Measurements from ENCODE around the gene CAMK1G.

DNA sequence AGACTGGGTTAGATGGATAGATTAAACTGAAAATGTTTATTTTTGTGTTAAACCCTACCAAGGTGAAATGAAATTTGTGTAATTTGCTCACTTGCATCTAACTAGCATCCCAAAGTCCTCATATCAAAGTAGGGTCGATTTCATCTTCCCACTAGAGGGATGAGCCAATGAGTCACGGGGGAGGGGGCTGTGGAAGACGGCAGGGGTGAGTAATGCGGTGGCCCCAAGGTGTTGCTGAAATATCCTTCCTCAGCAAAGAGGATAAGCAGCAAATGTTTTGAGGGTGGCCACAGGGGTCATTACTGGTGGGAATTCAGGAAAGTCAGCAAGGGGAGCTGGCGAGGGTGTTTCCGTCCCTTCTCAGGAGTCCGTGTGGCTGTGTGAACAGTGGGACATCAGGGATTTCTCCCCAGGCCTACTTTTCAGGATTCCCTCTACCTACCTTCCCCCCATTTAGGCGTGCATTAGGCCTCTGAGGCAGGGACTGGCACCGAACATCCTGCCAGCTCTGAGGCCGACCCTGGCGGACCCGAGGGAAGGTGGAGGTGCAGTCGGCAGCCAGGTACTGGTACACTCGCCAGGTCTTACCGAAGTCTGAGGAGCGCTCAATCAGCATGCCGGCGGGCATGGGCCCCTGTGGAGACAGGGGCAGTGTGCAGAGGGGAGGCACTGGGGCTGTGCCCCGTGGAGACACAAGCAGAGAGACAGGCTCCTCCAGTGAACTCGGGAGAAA is 50.7 kb downstream of the CAMK1G start:
- TF ChIP-seq, protein P1, sequence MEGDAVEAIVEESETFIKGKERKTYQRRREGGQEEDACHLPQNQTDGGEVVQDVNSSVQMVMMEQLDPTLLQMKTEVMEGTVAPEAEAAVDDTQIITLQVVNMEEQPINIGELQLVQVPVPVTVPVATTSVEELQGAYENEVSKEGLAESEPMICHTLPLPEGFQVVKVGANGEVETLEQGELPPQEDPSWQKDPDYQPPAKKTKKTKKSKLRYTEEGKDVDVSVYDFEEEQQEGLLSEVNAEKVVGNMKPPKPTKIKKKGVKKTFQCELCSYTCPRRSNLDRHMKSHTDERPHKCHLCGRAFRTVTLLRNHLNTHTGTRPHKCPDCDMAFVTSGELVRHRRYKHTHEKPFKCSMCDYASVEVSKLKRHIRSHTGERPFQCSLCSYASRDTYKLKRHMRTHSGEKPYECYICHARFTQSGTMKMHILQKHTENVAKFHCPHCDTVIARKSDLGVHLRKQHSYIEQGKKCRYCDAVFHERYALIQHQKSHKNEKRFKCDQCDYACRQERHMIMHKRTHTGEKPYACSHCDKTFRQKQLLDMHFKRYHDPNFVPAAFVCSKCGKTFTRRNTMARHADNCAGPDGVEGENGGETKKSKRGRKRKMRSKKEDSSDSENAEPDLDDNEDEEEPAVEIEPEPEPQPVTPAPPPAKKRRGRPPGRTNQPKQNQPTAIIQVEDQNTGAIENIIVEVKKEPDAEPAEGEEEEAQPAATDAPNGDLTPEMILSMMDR (conservative IDR thresholded peaks at IDR 0.05; ENCODE audit: low read depth, low read length), result no peak
- TF ChIP-seq EZH2 (IDR thresholded peaks at IDR 0.05; ENCODE audit: borderline replicate concordance, low read depth, low read length, poor library complexity, severe bottlenecking), result no peak

Data from A673 (cell line).